ENCODE results near the gene ZNF616. TPM values are rescaled to one million over a fixed set of nuclear protein-coding genes. Genes with fewer than 3 reads are reported as not detected.

The ZNF616 gene
- total RNA-seq, 1 experiment from 2014 or later: 34.6 TPM

GRCh38 chr19:52120286-52120685 lies 19.5 kb downstream of the ZNF616 start:
- peaks cover 97% of the 10 kb centered on the region for H3K36me3 Mint-ChIP-seq
- ATAC-seq: no peak
- DNase-seq (ENCODE audit: low spot score): no peak
- TF ChIP-seq ZNF219 (CRISPR knock-in tag; IDR thresholded peaks at IDR 0.05; ENCODE audit: borderline replicate concordance): no peak
- no peak for TF ChIP-seq ZNF425 (CRISPR knock-in tag; conservative IDR thresholded peaks at IDR 0.05)
- TF ChIP-seq MYBL2 (CRISPR knock-in tag; IDR thresholded peaks at IDR 0.05): no peak
- no peak for TF ChIP-seq ZNF317 (CRISPR knock-in tag; IDR thresholded peaks at IDR 0.05; ENCODE audit: borderline replicate concordance, low read depth)
- no peak for TF ChIP-seq ZBTB43 (CRISPR knock-in tag; IDR thresholded peaks at IDR 0.05)
- no peak for TF ChIP-seq IRF1 (CRISPR knock-in tag; IDR thresholded peaks at IDR 0.05)
- no peak for TF ChIP-seq PRRX2 (CRISPR knock-in tag; IDR thresholded peaks at IDR 0.05)
- TF ChIP-seq NFATC4 (CRISPR knock-in tag; IDR thresholded peaks at IDR 0.05): no peak
- TF ChIP-seq E2F5 (CRISPR knock-in tag; IDR thresholded peaks at IDR 0.05): no peak
- TF ChIP-seq MXD4 (CRISPR knock-in tag; IDR thresholded peaks at IDR 0.05; ENCODE audit: borderline replicate concordance): no peak
- no peak for TF ChIP-seq ATF6 (CRISPR knock-in tag; IDR thresholded peaks at IDR 0.05)
- TF ChIP-seq ETV6 (CRISPR knock-in tag; IDR thresholded peaks at IDR 0.05): no peak
- POLR2A ChIA-PET: no interaction called here
- H3K9me3 Mint-ChIP-seq: peaks cover 82% of the 10 kb centered on the region
- CTCF ChIA-PET: no interaction called here
- H3K4me1 Mint-ChIP-seq: no peaks in the 10 kb centered on the region
- H3K4me3 Mint-ChIP-seq: no peak overlapping the region
- peaks cover 16% of the 10 kb centered on the region for H3K27me3 Mint-ChIP-seq (ENCODE audit: low read depth)
- H3K27ac Mint-ChIP-seq: no peak overlapping the region

- H3K4me1 Mint-ChIP-seq: no peaks in the 10 kb centered on the region
- ATAC-seq (no peak), DNase-seq (ENCODE audit: low spot score) (no peak)
- H3K27me3 Mint-ChIP-seq (ENCODE audit: low read depth): peaks cover 44% of the 10 kb centered on the region
- H3K4me3 Mint-ChIP-seq: no peak overlapping the region
- ChIA-PET CTCF (no interaction called here), POLR2A (no interaction called here)
- TF ChIP-seq ATF6 (CRISPR knock-in tag; IDR thresholded peaks at IDR 0.05): no peak
- H3K27ac Mint-ChIP-seq: no peak overlapping the region
- peaks cover 95% of the 10 kb centered on the region for H3K36me3 Mint-ChIP-seq
- peaks cover 95% of the 10 kb centered on the region for H3K9me3 Mint-ChIP-seq
Observed at GRCh38 chr19:52115526-52116053, 24.1 kb downstream of the ZNF616 start.

GRCh38 chr19:52114691-52115090 lies 25.0 kb downstream of the ZNF616 start:
- H3K4me1 Mint-ChIP-seq: no peaks in the 10 kb centered on the region
- POLR2A ChIA-PET: no interaction called here
- no peak overlapping the region for H3K27ac Mint-ChIP-seq
- peaks cover 93% of the 10 kb centered on the region for H3K36me3 Mint-ChIP-seq
- peaks cover 49% of the 10 kb centered on the region for H3K27me3 Mint-ChIP-seq (ENCODE audit: low read depth)
- DNase-seq (ENCODE audit: low spot score) (no peak), ATAC-seq (no peak)
- H3K9me3 Mint-ChIP-seq: peaks cover 95% of the 10 kb centered on the region
- no peak overlapping the region for H3K4me3 Mint-ChIP-seq
- CTCF ChIA-PET: no interaction called here
- TF ChIP-seq USF2 (CRISPR knock-in tag; IDR thresholded peaks at IDR 0.05): no peak
- TF ChIP-seq OVOL2 (CRISPR knock-in tag; IDR thresholded peaks at IDR 0.05; ENCODE audit: borderline replicate concordance): no peak
- TF ChIP-seq E2F4 (CRISPR knock-in tag; IDR thresholded peaks at IDR 0.05; ENCODE audit: borderline replicate concordance, low read depth): no peak
- TF ChIP-seq FOXJ3 (CRISPR knock-in tag; IDR thresholded peaks at IDR 0.05; ENCODE audit: borderline replicate concordance): no peak
- no peak for TF ChIP-seq MAX (CRISPR knock-in tag; IDR thresholded peaks at IDR 0.05)
- no peak for TF ChIP-seq ZNF512 (CRISPR knock-in tag; IDR thresholded peaks at IDR 0.05; ENCODE audit: borderline replicate concordance)

Data from WTC11 (cell line).